Trophoblast cell (in vitro differentiated cells and primary cell): ENCODE measurements around the gene ADAMTS9.

ENCODE experiments used
- DNase-seq, 2 donors: peaks; one replicate each; pipeline ENCODE4 v3.0.0-alpha.2; 2016
- H2AFZ ChIP-seq: 2 replicates; pipeline ENCODE4 v1.6.1; 2013; ENCODE audit warnings: low read length, moderate library complexity, mild to moderate bottlenecking; ENCODE audit not compliant: insufficient read depth, poor library complexity
- H2AK5ac ChIP-seq: 2 replicates; pipeline ENCODE4 v1.6.1; 2013; ENCODE audit warnings: mild to moderate bottlenecking, low read length
- H2BK120ac ChIP-seq: 2 replicates; pipeline ENCODE4 v1.6.1; 2013; ENCODE audit warnings: low read length, mild to moderate bottlenecking, moderate library complexity; ENCODE audit not compliant: insufficient read depth, poor library complexity
- H2BK12ac ChIP-seq: 2 replicates; pipeline ENCODE4 v1.6.1; 2013; ENCODE audit warnings: mild to moderate bottlenecking, low read length, moderate library complexity
- H2BK5ac ChIP-seq: 2 replicates; pipeline ENCODE4 v1.6.1; 2013; ENCODE audit warnings: low read length, low read depth, moderate library complexity, mild to moderate bottlenecking; ENCODE audit not compliant: poor library complexity
- H3K14ac ChIP-seq: 2 replicates; pipeline ENCODE4 v1.6.1; 2013; ENCODE audit warnings: mild to moderate bottlenecking, low read length
- H3K18ac ChIP-seq: 2 replicates; pipeline ENCODE4 v1.6.1; 2013; ENCODE audit warnings: mild to moderate bottlenecking, low read length
- H3K23ac ChIP-seq: 2 replicates; pipeline ENCODE4 v1.6.1; 2013; ENCODE audit warnings: low read length
- H3K27ac ChIP-seq: 2 replicates; pipeline ENCODE4 v1.5.1; 2013; ENCODE audit warnings: low read depth, mild to moderate bottlenecking, inconsistent platforms, low read length, moderate library complexity
- H3K27me3 ChIP-seq: 2 replicates; pipeline ENCODE4 v1.6.1; 2013; ENCODE audit warnings: inconsistent platforms, mild to moderate bottlenecking, low read length, moderate library complexity; ENCODE audit not compliant: insufficient read depth
- H3K36me3 ChIP-seq, 2 experiments: 1 replicate in 1 of 2; 2 replicates in 1 of 2; pipeline ENCODE4 v1.6.1; 2013; ENCODE audit warnings: low read length in 2 of 2, mild to moderate bottlenecking in 2 of 2, moderate library complexity in 1 of 2; ENCODE audit not compliant: insufficient read depth in 2 of 2, control insufficient read depth in 1 of 2
- H3K4ac ChIP-seq: 2 replicates; pipeline ENCODE4 v1.6.1; 2013; ENCODE audit warnings: low read depth, mild to moderate bottlenecking, low read length, moderate library complexity
- H3K4me1 ChIP-seq, 2 experiments: 1 replicate in 1 of 2; 2 replicates in 1 of 2; pipeline ENCODE4 v1.6.1; 2013; ENCODE audit warnings: low read length in 2 of 2, mild to moderate bottlenecking in 2 of 2, moderate library complexity in 1 of 2; ENCODE audit not compliant: insufficient read depth in 2 of 2, control insufficient read depth in 1 of 2
- H3K4me2 ChIP-seq: 2 replicates; pipeline ENCODE4 v1.6.1; 2013; ENCODE audit warnings: inconsistent platforms, mild to moderate bottlenecking, low read length, moderate library complexity
- H3K4me3 ChIP-seq: 2 replicates; pipeline ENCODE4 v1.5.1; 2013; ENCODE audit warnings: mild to moderate bottlenecking, low read depth, low read length, inconsistent platforms
- H3K79me1 ChIP-seq: one replicate; pipeline ENCODE4 v1.6.1; 2013; ENCODE audit warnings: low read length
- H3K79me2 ChIP-seq: 2 replicates; pipeline ENCODE4 v1.6.1; 2013; ENCODE audit warnings: low read length, mild to moderate bottlenecking; ENCODE audit not compliant: control insufficient read depth, insufficient read depth, poor library complexity
- H3K9ac ChIP-seq: 2 replicates; pipeline ENCODE4 v1.6.1; 2013; ENCODE audit warnings: mild to moderate bottlenecking, low read length
- H3K9me3 ChIP-seq: 2 replicates; pipeline ENCODE4 v1.6.1; 2013; ENCODE audit warnings: low read depth, mild to moderate bottlenecking, control low read depth, inconsistent platforms, low read length; ENCODE audit not compliant: insufficient read depth
- H4K12ac ChIP-seq: 2 replicates; pipeline ENCODE4 v1.6.1; 2013; ENCODE audit warnings: low read depth, mild to moderate bottlenecking, low read length, moderate library complexity
- H4K8ac ChIP-seq: 2 replicates; pipeline ENCODE4 v1.6.1; 2013; ENCODE audit warnings: low read depth, mild to moderate bottlenecking, low read length, moderate library complexity
- H4K91ac ChIP-seq: one replicate; pipeline ENCODE4 v1.6.1; 2013; ENCODE audit warnings: low read depth, mild to moderate bottlenecking, low read length, moderate library complexity
- WGBS: extraction: QIAGEN DNeasy Blood & Tissue Kit; methylation state at CpG from one replicate; pipeline ENCODE4 v1.1.7; 2013; ENCODE audit warnings: missing lambda C conversion rate; ENCODE audit not compliant: insufficient read length, insufficient coverage; ENCODE audit errors: extremely low coverage; 5-methylcytosine and 5-hydroxymethylcytosine counted together

Gene ADAMTS9

DNA sequence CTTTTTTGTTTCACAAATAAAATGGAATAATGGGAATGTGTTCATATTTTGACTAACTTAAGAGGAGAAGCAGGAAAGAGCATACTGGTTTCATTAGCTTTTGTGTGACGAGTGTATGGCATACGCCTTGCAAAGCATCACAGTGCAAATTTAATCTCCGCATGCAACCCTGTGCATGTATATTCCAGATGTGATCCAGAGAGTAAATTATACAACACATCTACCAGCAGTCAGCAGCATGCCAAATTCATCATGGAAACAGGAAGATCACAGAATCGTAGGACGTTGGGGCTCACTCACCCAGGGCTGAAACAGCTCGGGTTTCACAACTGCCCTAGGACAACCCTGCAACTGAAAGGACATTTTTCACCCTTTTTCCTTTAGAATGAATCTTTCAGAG is 53.4 kb downstream of the ADAMTS9 start:
- H2BK120ac ChIP-seq, result no peak overlapping the region
- no peaks in the 10 kb centered on the region for H3K79me1 ChIP-seq
- H3K4me3 ChIP-seq, result no peak overlapping the region
- no peaks in the 10 kb centered on the region for H3K79me2 ChIP-seq
- H3K27me3 ChIP-seq, result no peaks in the 10 kb centered on the region
- no peak overlapping the region for H2BK5ac ChIP-seq
- no peak overlapping the region for H4K91ac ChIP-seq
- no peak overlapping the region for H3K18ac ChIP-seq
- peaks cover 5 to 6% of the 10 kb centered on the region in 2 experiments for H3K4me1 ChIP-seq
- no peak overlapping the region for H2AK5ac ChIP-seq
- no peak overlapping the region for H3K14ac ChIP-seq
- no peak overlapping the region for H3K9ac ChIP-seq
- WGBS, result no CpG with 5 or more reads among the region's 6 CpGs
- peaks cover 12 to 22% of the 10 kb centered on the region in 2 experiments for H3K36me3 ChIP-seq
- H3K9me3 ChIP-seq, result no peaks in the 10 kb centered on the region
- no peak for DNase-seq
- H2AFZ ChIP-seq, result no peak overlapping the region
- no peak overlapping the region for H2BK12ac ChIP-seq
- H4K8ac ChIP-seq, result no peak overlapping the region
- H3K4ac ChIP-seq, result no peak overlapping the region
- no peak overlapping the region for H3K23ac ChIP-seq
- H4K12ac ChIP-seq, result no peak overlapping the region
- no peak overlapping the region for H3K4me2 ChIP-seq
- no peak overlapping the region for H3K27ac ChIP-seq

DNA sequence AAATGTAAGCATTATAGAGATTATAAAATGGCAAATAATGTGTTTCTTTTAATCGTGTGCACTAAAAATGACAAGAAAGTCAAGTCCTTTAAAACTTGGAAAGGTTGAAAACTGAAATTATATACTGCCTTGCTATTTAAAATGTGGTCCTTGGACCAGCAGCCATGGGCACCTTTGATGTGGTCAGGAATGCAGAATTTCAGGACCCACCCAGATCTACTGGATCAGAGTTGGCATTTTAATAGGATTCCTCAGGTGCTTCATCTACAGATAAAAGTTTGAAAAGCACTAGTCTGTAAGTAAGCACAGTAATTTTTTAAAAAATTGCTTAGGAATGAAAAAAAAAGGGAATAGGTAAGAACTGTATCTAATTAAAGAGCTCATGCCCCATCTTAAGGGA is 55.8 kb downstream of the ADAMTS9 start:
- Histone ChIP-seq H3K4me2 (no peak overlapping the region), H3K9me3 (no peaks in the 10 kb centered on the region), H3K4me3 (no peak overlapping the region), H3K79me1 (no peaks in the 10 kb centered on the region), H4K91ac (no peak overlapping the region), H3K79me2 (no peaks in the 10 kb centered on the region), H3K9ac (no peak overlapping the region), H3K18ac (no peak overlapping the region), H4K12ac (no peak overlapping the region), H2BK120ac (no peak overlapping the region), H3K36me3 (peaks cover 14 to 29% of the 10 kb centered on the region in 2 experiments), H2AK5ac (no peak overlapping the region), H3K27me3 (no peaks in the 10 kb centered on the region), H4K8ac (no peak overlapping the region), H2BK5ac (no peak overlapping the region), H3K23ac (no peak overlapping the region), H3K4me1 (peaks cover 5 to 6% of the 10 kb centered on the region in 2 experiments), H2AFZ (no peak overlapping the region), H3K14ac (no peak overlapping the region), H2BK12ac (no peak overlapping the region), H3K27ac (no peak overlapping the region), H3K4ac (no peak overlapping the region)
- no CpG with 5 or more reads among the region's 1 CpG for WGBS
- DNase-seq, result peak in 1 of 2 donors; percentile 59

DNA sequence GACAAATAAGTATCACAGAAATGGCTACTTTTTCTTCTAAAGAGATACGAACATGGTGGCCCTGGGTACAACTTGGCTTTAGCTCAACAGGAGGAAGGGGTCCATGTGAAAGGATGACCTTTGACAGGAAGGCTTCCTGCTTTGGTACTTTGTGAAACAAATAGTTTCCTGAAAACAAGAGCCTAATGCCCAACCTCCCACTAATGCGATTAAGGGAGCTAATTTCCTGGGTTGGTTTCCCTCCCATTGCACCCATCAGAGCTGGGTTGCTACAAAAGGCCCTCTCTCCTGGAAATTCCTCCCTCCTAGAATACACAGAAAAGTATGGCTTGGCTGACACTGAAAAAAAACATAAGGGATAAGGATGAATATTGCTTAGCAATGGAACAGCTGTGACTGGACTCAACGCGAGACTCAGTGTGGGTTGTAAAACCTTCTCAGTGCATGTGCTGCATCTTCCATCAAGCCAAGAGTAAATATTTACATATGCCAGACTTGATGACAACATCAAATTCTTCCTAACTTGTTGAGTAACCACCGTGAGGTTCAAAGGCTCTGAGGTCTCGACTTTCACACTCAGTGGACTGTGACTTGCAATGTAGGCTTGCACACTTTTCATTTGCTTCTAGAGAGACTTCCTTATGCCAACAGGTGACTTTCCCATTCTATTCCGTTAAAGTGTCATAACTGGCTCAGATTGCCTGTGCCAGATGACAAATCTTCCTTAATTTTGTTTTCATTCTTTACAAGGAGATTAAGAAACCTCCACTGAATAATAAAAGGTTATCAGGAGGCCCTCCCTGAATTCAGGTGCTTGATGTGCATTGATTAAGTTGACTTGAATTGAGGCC is 60.1 kb downstream of the ADAMTS9 start:
- H2BK120ac ChIP-seq, result no peak overlapping the region
- peak in 1 of 2 donors; percentile 32 for DNase-seq
- no peaks in the 10 kb centered on the region for H3K27me3 ChIP-seq
- peaks cover 2% of the 10 kb centered on the region in 2 experiments for H3K4me1 ChIP-seq
- no peak overlapping the region for H3K9ac ChIP-seq
- no peak overlapping the region for H2AFZ ChIP-seq
- no peak overlapping the region for H4K8ac ChIP-seq
- H3K4me2 ChIP-seq, result no peak overlapping the region
- H3K18ac ChIP-seq, result no peak overlapping the region
- no peaks in the 10 kb centered on the region for H3K9me3 ChIP-seq
- WGBS, result no CpG with 5 or more reads among the region's 7 CpGs
- H2AK5ac ChIP-seq, result no peak overlapping the region
- no peak overlapping the region for H3K4ac ChIP-seq
- peaks cover 11 to 26% of the 10 kb centered on the region in 2 experiments for H3K36me3 ChIP-seq
- H2BK12ac ChIP-seq, result no peak overlapping the region
- no peak overlapping the region for H3K14ac ChIP-seq
- no peak overlapping the region for H3K27ac ChIP-seq
- no peak overlapping the region for H4K12ac ChIP-seq
- H2BK5ac ChIP-seq, result no peak overlapping the region
- H4K91ac ChIP-seq, result no peak overlapping the region
- H3K79me1 ChIP-seq, result no peaks in the 10 kb centered on the region
- no peaks in the 10 kb centered on the region for H3K79me2 ChIP-seq
- no peak overlapping the region for H3K23ac ChIP-seq
- H3K4me3 ChIP-seq, result no peak overlapping the region

DNA sequence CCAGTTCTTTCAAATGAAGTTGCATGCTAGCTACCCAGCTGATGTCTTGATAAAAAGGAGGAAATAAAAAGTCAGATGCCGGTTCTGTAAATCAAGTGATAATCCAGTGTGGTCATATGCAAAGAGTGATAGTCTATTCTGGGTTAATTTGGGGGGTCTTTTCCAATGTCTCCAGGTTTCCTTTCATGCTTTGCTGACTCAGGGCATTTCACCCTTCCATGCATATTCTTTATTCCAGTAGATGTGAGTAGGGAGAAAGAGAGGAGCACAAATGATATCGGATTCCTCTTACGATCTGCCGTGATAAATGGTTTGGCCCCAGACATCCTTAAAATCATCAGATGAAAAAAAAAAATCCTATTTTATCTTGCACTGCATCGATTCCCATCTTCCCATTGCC is 60.8 kb downstream of the ADAMTS9 start:
- H3K23ac ChIP-seq, result no peak overlapping the region
- no peak overlapping the region for H2AK5ac ChIP-seq
- H3K4me2 ChIP-seq, result no peak overlapping the region
- H3K4me1 ChIP-seq, result peaks cover 0 to 2% of the 10 kb centered on the region in 2 experiments
- no peak for DNase-seq
- no peak overlapping the region for H3K4ac ChIP-seq
- H4K8ac ChIP-seq, result no peak overlapping the region
- H2BK120ac ChIP-seq, result no peak overlapping the region
- no peaks in the 10 kb centered on the region for H3K79me2 ChIP-seq
- no peak overlapping the region for H2AFZ ChIP-seq
- WGBS, result no CpG with 5 or more reads among the region's 5 CpGs
- H3K14ac ChIP-seq, result no peak overlapping the region
- H3K9me3 ChIP-seq, result no peaks in the 10 kb centered on the region
- H4K91ac ChIP-seq, result no peak overlapping the region
- H2BK12ac ChIP-seq, result no peak overlapping the region
- no peaks in the 10 kb centered on the region for H3K27me3 ChIP-seq
- H3K79me1 ChIP-seq, result no peaks in the 10 kb centered on the region
- peaks cover 11 to 29% of the 10 kb centered on the region in 2 experiments for H3K36me3 ChIP-seq
- H3K27ac ChIP-seq, result no peak overlapping the region
- H2BK5ac ChIP-seq, result no peak overlapping the region
- no peak overlapping the region for H4K12ac ChIP-seq
- H3K4me3 ChIP-seq, result no peak overlapping the region
- no peak overlapping the region for H3K9ac ChIP-seq
- H3K18ac ChIP-seq, result no peak overlapping the region
